HCT116 (cell line): ENCODE measurements around the gene GRID2. TPM values are rescaled to one million over a fixed set of nuclear protein-coding genes. Genes with fewer than 3 reads are reported as not detected.

Experiments used
- ATAC-seq: fragments of 200-7000 bp; cut with Tn5 transposase; 2 replicates; pipeline ENCODE4 v1.9.1; 2020; ENCODE audit warnings: mild to moderate bottlenecking, moderate library complexity
- BruUV-seq: library from RNA; stranded (reverse); fragments of 400-500 nt; replicated peaks from 2 replicates; lab custom pipeline; 2021; lab: Mats Ljungman, UMichigan
- CTCF ChIA-PET: fragments of 300-600 bp; sonication (Branson Sonifier 250); formaldehyde crosslinking; loops from one replicate; lab custom pipeline; 2021; ENCODE audit warnings: antibody characterized with exemption; lab: Charles Lee
- POLR2A ChIA-PET: fragments of 300-600, 350-600 bp; sonication (Branson Sonifier 250); formaldehyde crosslinking; loops from one replicate; lab custom pipeline; 2021; ENCODE audit warnings: antibody characterized with exemption; lab: Charles Lee
- RAD21 ChIA-PET, 2 experiments: fragments of 300-600 bp; sonication (Branson Sonifier 250); formaldehyde crosslinking; loops; one replicate each; lab custom pipeline; 2023; ENCODE audit warnings: low total read pairs in 2 of 2; ENCODE audit not compliant: uncharacterized antibody in 2 of 2, unreplicated experiment in 2 of 2, low non-redundant PET in 1 of 2; lab: Charles Lee
- DNase-seq: peaks from one replicate; pipeline ENCODE4 v3.0.0-alpha.2; 2010; ENCODE audit warnings: low read depth, low spot score
- H2AFZ ChIP-seq: fragments of 200-600 bp; shearing (Covaris generic), sonication (generic); 2 replicates; pipeline ENCODE4 v1.6.1; 2017; ENCODE audit warnings: low read depth, mixed run types, mixed read lengths, antibody characterized with exemption, low read length; ENCODE audit not compliant: poor library complexity, severe bottlenecking
- H3K27ac ChIP-seq: 2 replicates; pipeline ENCODE4 v1.5.1; 2012; ENCODE audit warnings: low read depth, low read length
- H3K27me3 ChIP-seq: fragments of 200-600 bp; sonication (generic); 2 replicates; pipeline ENCODE4 v1.6.1; 2016; ENCODE audit warnings: mixed run types, low read length, mixed read lengths; ENCODE audit not compliant: insufficient read depth
- H3K36me3 ChIP-seq, 2 experiments: fragments of 200-500 bp in 1 of 2; fragments of 200-600 bp in 1 of 2; sonication (Bioruptor generic) in 1 of 2; sonication (generic) in 1 of 2; 2 replicates each; pipeline versions ENCODE4 v1.5.1 to v1.6.1; 2014 to 2016; ENCODE audit warnings: low read length in 2 of 2, inconsistent platforms in 1 of 2, mixed read lengths in 1 of 2, mixed run types in 1 of 2; ENCODE audit not compliant: insufficient read depth in 2 of 2, control insufficient read depth in 1 of 2
- H3K4me1 ChIP-seq, 2 experiments: fragments of 200-600 bp in 1 of 2; sonication (generic) in 1 of 2; 2 replicates each; pipeline versions ENCODE4 v1.5.1 to v1.6.1; 2012 to 2017; ENCODE audit warnings: low read length in 2 of 2, inconsistent platforms in 1 of 2, mild to moderate bottlenecking in 1 of 2, mixed read lengths in 1 of 2, mixed run types in 1 of 2, moderate library complexity in 1 of 2; ENCODE audit not compliant: insufficient read depth in 2 of 2, control insufficient read depth in 1 of 2
- H3K4me2 ChIP-seq: fragments of 200-600 bp; sonication (generic); 2 replicates; pipeline ENCODE4 v1.6.1; 2017; ENCODE audit warnings: mixed run types, low read length, mixed read lengths
- H3K4me3 ChIP-seq, 2 experiments: fragments of 200-600 bp in 1 of 2; sonication (generic) in 1 of 2; replicated peaks in 1 of 2; 2 replicates each; pipeline ENCODE4 v1.5.1; 2011 to 2016; ENCODE audit warnings: low read length in 2 of 2, control low read depth in 1 of 2, low read depth in 1 of 2, mild to moderate bottlenecking in 1 of 2, mixed read lengths in 1 of 2, mixed run types in 1 of 2
- H3K79me2 ChIP-seq: fragments of 200-600 bp; sonication (generic); 2 replicates; pipeline ENCODE4 v1.6.1; 2017; ENCODE audit warnings: mild to moderate bottlenecking, mixed run types, low read length, moderate library complexity, mixed read lengths; ENCODE audit not compliant: insufficient read depth
- H3K9ac ChIP-seq: fragments of 200-600 bp; sonication (generic); 2 replicates; pipeline ENCODE4 v1.6.1; 2016; ENCODE audit warnings: low read length, mixed read lengths
- H3K9me2 ChIP-seq: fragments of 200-600 bp; sonication (generic), shearing (Covaris generic); 2 replicates; pipeline ENCODE4 v1.6.1; 2017; ENCODE audit warnings: mixed run types, mild to moderate bottlenecking, moderate library complexity; ENCODE audit not compliant: insufficient read depth
- H3K9me3 ChIP-seq, 2 experiments: fragments of 200-500 bp in 1 of 2; fragments of 200-600 bp in 1 of 2; sonication (Bioruptor generic) in 1 of 2; sonication (generic) in 1 of 2; 2 replicates each; pipeline ENCODE4 v1.6.1; 2014 to 2017; ENCODE audit warnings: low read length in 2 of 2, mixed read lengths in 2 of 2, inconsistent platforms in 1 of 2, low read depth in 1 of 2, mild to moderate bottlenecking in 1 of 2, mixed run types in 1 of 2, moderate library complexity in 1 of 2; ENCODE audit not compliant: control insufficient read depth in 1 of 2, insufficient read depth in 1 of 2
- H4K20me1 ChIP-seq: fragments of 200-600 bp; sonication (generic), shearing (Covaris generic); 2 replicates; pipeline ENCODE4 v1.6.1; 2017; ENCODE audit warnings: mixed run types, mild to moderate bottlenecking, moderate library complexity; ENCODE audit not compliant: insufficient read depth
- CBX3 ChIP-seq: IDR thresholded peaks from 2 replicates; pipeline ENCODE4 v1.6.1; 2012; ENCODE audit warnings: low read depth
- CEBPB ChIP-seq: IDR thresholded peaks from 2 replicates; pipeline ENCODE4 v1.6.1; 2012; ENCODE audit warnings: low read depth
- EGR1 ChIP-seq: IDR thresholded peaks from 2 replicates; pipeline ENCODE4 v1.6.1; 2012; ENCODE audit warnings: low read depth
- ELF1 ChIP-seq: IDR thresholded peaks from 2 replicates; pipeline ENCODE4 v1.6.1; 2012; ENCODE audit warnings: low read depth, borderline replicate concordance
- FOSL1 ChIP-seq: IDR thresholded peaks from 2 replicates; pipeline ENCODE4 v1.6.1; 2012; ENCODE audit warnings: low read depth
- JUND ChIP-seq: IDR thresholded peaks from 2 replicates; pipeline ENCODE4 v1.6.1; 2012
- POLR2A ChIP-seq: IDR thresholded peaks from 2 replicates; pipeline ENCODE4 v1.7.0; 2011; ENCODE audit warnings: borderline replicate concordance; ENCODE audit not compliant: insufficient read depth, insufficient read length; ENCODE audit errors: extremely low read depth
- POLR2AphosphoS5 ChIP-seq: IDR thresholded peaks from 2 replicates; pipeline ENCODE4 v1.6.1; 2011; ENCODE audit warnings: mild to moderate bottlenecking, low read depth, low read length, moderate library complexity
- RAD21 ChIP-seq: IDR thresholded peaks from 2 replicates; pipeline ENCODE4 v1.6.1; 2012; ENCODE audit warnings: low read depth, mild to moderate bottlenecking
- SIN3A ChIP-seq: IDR thresholded peaks from 2 replicates; pipeline ENCODE4 v1.6.1; 2012; ENCODE audit warnings: low read depth
- SRF ChIP-seq: IDR thresholded peaks from 2 replicates; pipeline ENCODE4 v1.6.1; 2012; ENCODE audit warnings: low read depth
- TCF7L2 ChIP-seq: IDR thresholded peaks from 2 replicates; pipeline ENCODE4 v1.7.0; 2011; ENCODE audit warnings: borderline replicate concordance, inconsistent platforms; ENCODE audit not compliant: insufficient read depth, insufficient read length; ENCODE audit errors: extremely low read depth
- ZNF274 ChIP-seq: fragments of 200-500 bp; sonication (Bioruptor generic); IDR thresholded peaks from 2 replicates; pipeline ENCODE4 v1.6.1; 2014; ENCODE audit warnings: mild to moderate bottlenecking, low read depth, low read length, inconsistent platforms
- intact Hi-C: fragments of 100-400 bp; cut with micrococcal nuclease; formaldehyde crosslinking; loops from 2 replicates; pipeline ENCODE4 v1.10.0; 2022
- total RNA-seq: library from RNA; stranded (reverse); gene quantifications from one replicate; pipeline ENCODE4 v1.2.1, GENCODE V29; 2021; ENCODE audit not compliant: unreplicated experiment
- TF ChIP-seq, protein P1 (sequence below): IDR thresholded peaks from 2 replicates; pipeline ENCODE4 v1.6.1; 2012
- TF ChIP-seq, protein P2 (sequence below): IDR thresholded peaks from 2 replicates; pipeline ENCODE4 v1.6.1; 2012; ENCODE audit warnings: low read depth
- TF ChIP-seq, protein P3 (sequence below), 3 experiments: fragments of 200-600 bp in 1 of 3; sonication (generic) in 1 of 3; IDR thresholded peaks in 2 of 3; conservative IDR thresholded peaks in 1 of 3; 2 replicates each; pipeline ENCODE4 v1.5.1; 2012 to 2017; ENCODE audit warnings: low read depth in 2 of 3, low read length in 2 of 3, antibody characterized with exemption in 1 of 3, borderline replicate concordance in 1 of 3, control low read depth in 1 of 3, mild to moderate bottlenecking in 1 of 3, mixed read lengths in 1 of 3, mixed run types in 1 of 3, moderate library complexity in 1 of 3; ENCODE audit not compliant: insufficient read depth in 1 of 3

The GRID2 gene
- total RNA-seq, 1 experiment from 2014 or later = not detected

DNA sequence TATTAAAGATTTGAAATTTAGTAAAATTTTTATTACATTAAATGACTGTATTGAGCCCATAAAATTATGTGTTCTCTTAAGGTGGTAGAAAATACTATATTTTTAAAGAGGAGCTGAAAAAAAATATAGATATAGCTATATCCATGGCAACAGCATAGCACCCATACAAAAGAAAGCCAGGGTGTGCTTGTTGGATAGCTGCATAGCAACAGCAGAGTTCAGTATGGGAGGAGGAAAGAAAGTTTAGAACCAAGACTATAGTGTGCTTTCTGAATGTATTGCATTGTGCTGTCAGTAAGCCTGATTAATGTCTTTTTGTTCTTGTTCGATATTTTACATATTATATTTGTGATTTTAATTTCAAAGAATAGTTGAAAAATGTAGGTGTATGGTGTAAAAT, 78.4 kb downstream of the GRID2 start:
- BruUV-seq = no TSS peak
- no peak for ATAC-seq
- TF ChIP-seq JUND = no peak
- no peak for TF ChIP-seq POLR2A
- no peak for TF ChIP-seq TCF7L2
- TF ChIP-seq, protein P1, sequence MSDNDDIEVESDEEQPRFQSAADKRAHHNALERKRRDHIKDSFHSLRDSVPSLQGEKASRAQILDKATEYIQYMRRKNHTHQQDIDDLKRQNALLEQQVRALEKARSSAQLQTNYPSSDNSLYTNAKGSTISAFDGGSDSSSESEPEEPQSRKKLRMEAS = no peak
- no peak for TF ChIP-seq SRF
- TF ChIP-seq EGR1 = no peak
- no peak for TF ChIP-seq FOSL1
- no peak for TF ChIP-seq ZNF274
- no peak for TF ChIP-seq CEBPB

DNA sequence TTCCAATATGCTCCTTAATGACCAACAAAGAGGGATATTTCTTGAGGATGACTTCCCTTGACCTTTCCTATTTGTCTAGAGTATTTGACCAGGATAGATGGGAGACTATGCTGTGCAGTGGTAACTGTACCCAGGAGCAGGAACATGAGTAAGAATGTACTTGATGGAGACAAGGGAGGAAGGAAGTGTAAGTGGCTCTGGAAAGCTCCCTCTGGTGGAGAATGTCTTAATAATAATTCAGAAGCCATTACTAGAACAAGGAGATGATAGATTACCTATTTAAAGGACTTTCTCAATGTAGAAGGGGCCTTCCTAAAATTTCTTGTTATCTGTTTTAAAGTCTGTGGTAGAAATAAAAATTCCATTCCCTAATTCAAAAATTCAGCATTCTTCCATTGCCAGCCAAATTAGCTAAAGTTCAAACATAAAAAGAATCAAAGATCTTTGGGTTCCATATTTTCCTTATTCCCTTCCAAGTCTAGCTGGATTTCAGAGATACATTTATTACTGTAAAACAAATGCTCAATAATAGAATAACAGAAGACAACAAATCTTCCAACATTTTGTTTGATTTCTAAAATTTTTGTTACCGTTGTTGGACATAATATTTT, 83.8 kb downstream of the GRID2 start:
- Histone ChIP-seq H3K4me2 (no peak overlapping the region), H3K79me2 (no peaks in the 10 kb centered on the region), H2AFZ (peak overlapping the region; percentile 100), H3K27me3 (no peaks in the 10 kb centered on the region), H4K20me1 (no peaks in the 10 kb centered on the region), H3K9ac (no peak overlapping the region), H3K4me1 (no peaks in the 10 kb centered on the region), H3K4me3 (no peak overlapping the region), H3K9me3 (no peaks in the 10 kb centered on the region), H3K36me3 (no peaks in the 10 kb centered on the region), H3K9me2 (0 out of 2 replicates have a peak, but pooled peaks cover 5% of the 10 kb centered on the region), H3K27ac (no peak overlapping the region)
- ChIA-PET POLR2A (no interaction called here), CTCF (interaction anchor here (1.2 kb wide), 1 partner anchor 1968 kb away, joined by 3 read pairs; no protein-coding TSS in a partner anchor), RAD21 (interaction anchor here in 1 of 2 experiments (0.6 kb wide), 1 partner anchor 428 kb away, joined by 3 read pairs; no protein-coding TSS in a partner anchor)
- intact Hi-C loops = no loop called here
- BruUV-seq = no TSS peak
- peak; percentile 68 for DNase-seq
- ATAC-seq = peak; percentile 84
- TF ChIP-seq, protein P2, sequence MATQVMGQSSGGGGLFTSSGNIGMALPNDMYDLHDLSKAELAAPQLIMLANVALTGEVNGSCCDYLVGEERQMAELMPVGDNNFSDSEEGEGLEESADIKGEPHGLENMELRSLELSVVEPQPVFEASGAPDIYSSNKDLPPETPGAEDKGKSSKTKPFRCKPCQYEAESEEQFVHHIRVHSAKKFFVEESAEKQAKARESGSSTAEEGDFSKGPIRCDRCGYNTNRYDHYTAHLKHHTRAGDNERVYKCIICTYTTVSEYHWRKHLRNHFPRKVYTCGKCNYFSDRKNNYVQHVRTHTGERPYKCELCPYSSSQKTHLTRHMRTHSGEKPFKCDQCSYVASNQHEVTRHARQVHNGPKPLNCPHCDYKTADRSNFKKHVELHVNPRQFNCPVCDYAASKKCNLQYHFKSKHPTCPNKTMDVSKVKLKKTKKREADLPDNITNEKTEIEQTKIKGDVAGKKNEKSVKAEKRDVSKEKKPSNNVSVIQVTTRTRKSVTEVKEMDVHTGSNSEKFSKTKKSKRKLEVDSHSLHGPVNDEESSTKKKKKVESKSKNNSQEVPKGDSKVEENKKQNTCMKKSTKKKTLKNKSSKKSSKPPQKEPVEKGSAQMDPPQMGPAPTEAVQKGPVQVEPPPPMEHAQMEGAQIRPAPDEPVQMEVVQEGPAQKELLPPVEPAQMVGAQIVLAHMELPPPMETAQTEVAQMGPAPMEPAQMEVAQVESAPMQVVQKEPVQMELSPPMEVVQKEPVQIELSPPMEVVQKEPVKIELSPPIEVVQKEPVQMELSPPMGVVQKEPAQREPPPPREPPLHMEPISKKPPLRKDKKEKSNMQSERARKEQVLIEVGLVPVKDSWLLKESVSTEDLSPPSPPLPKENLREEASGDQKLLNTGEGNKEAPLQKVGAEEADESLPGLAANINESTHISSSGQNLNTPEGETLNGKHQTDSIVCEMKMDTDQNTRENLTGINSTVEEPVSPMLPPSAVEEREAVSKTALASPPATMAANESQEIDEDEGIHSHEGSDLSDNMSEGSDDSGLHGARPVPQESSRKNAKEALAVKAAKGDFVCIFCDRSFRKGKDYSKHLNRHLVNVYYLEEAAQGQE = no peak
- TF ChIP-seq POLR2AphosphoS5 (no peak), EGR1 (no peak), RAD21 (peak; percentile 40), ELF1 (0 out of 2 replicates have a peak, but pooled peaks have one; percentile 17), SIN3A (no peak), CBX3 (peak; percentile 39; the same call in 1 of the 2 replicates)
- TF ChIP-seq, protein P3, sequence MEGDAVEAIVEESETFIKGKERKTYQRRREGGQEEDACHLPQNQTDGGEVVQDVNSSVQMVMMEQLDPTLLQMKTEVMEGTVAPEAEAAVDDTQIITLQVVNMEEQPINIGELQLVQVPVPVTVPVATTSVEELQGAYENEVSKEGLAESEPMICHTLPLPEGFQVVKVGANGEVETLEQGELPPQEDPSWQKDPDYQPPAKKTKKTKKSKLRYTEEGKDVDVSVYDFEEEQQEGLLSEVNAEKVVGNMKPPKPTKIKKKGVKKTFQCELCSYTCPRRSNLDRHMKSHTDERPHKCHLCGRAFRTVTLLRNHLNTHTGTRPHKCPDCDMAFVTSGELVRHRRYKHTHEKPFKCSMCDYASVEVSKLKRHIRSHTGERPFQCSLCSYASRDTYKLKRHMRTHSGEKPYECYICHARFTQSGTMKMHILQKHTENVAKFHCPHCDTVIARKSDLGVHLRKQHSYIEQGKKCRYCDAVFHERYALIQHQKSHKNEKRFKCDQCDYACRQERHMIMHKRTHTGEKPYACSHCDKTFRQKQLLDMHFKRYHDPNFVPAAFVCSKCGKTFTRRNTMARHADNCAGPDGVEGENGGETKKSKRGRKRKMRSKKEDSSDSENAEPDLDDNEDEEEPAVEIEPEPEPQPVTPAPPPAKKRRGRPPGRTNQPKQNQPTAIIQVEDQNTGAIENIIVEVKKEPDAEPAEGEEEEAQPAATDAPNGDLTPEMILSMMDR (IDR thresholded peaks at IDR 0.05 in 2 of 3, conservative IDR thresholded peaks at IDR 0.05 in 1 of 3; ENCODE audit: borderline replicate concordance in 1 of 3, insufficient read depth in 1 of 3, low read depth in 2 of 3, low read length in 2 of 3) = peak; percentile 30 to 67 (median 54); a peak in 5 of 6 replicates

More for the DNA sequence above, 78.4 kb downstream of the GRID2 start:
- H3K4me1 ChIP-seq = no peaks in the 10 kb centered on the region
- no peaks in the 10 kb centered on the region for H4K20me1 ChIP-seq
- no peak overlapping the region for H3K4me3 ChIP-seq
- no peak overlapping the region for H3K27ac ChIP-seq
- H3K36me3 ChIP-seq = no peaks in the 10 kb centered on the region
- intact Hi-C loops = no loop called here
- no peak overlapping the region for H2AFZ ChIP-seq
- no peak overlapping the region for H3K4me2 ChIP-seq
- no peak for DNase-seq
- no peaks in the 10 kb centered on the region for H3K79me2 ChIP-seq
- RAD21 ChIA-PET = no interaction called here
- no peak overlapping the region for H3K9ac ChIP-seq
- CTCF ChIA-PET = no interaction called here
- H3K27me3 ChIP-seq = no peaks in the 10 kb centered on the region
- no peaks in the 10 kb centered on the region for H3K9me2 ChIP-seq
- H3K9me3 ChIP-seq = no peaks in the 10 kb centered on the region
- POLR2A ChIA-PET = no interaction called here
